HPDE6-E6E7 (cell line): Measurements from ENCODE around the gene SIRT7.

Source experiments
- DNase-seq: peaks from one replicate; pipeline ENCODE4 v3.0.0; 2011; ENCODE audit warnings: missing footprints; ENCODE audit errors: extremely low spot score

Gene SIRT7

GRCh38 chr17:81905993-81906392, 12.0 kb downstream of the SIRT7 start:
- DNase-seq = no peak

- DNase-seq = no peak
Observed at GRCh38 chr17:81905424-81905875, 12.5 kb downstream of the SIRT7 start.

GRCh38 chr17:81904600-81905423, 13.2 kb downstream of the SIRT7 start:
- no peak for DNase-seq

GRCh38 chr17:81903896-81904599, 13.9 kb downstream of the SIRT7 start:
- no peak for DNase-seq

GRCh38 chr17:81903415-81903831, 14.6 kb downstream of the SIRT7 start:
- no peak for DNase-seq

GRCh38 chr17:81902653-81903414, 15.1 kb downstream of the SIRT7 start:
- DNase-seq = no peak

- no peak for DNase-seq
Observed at GRCh38 chr17:81902023-81902652, 15.8 kb downstream of the SIRT7 start, which contains the start of gene NPB. Gene NPB, plus strand, starts transcription at chr17:81902238. Its CDS starts 40 bp downstream, at chr17:81902278.

- no peak for DNase-seq
Observed at GRCh38 chr17:81901167-81902022, 16.6 kb downstream of the SIRT7 start.

GRCh38 chr17:81900181-81900820, 17.7 kb downstream of the SIRT7 start:
- DNase-seq = no peak

- no peak for DNase-seq
Observed at GRCh38 chr17:81899514-81900166, 18.3 kb downstream of the SIRT7 start.

- DNase-seq = no peak
Observed at GRCh38 chr17:81898885-81899284, 19.1 kb downstream of the SIRT7 start.

- DNase-seq = peak; percentile 80
Observed at GRCh38 chr17:81898029-81898866, 19.7 kb downstream of the SIRT7 start.

- no peak for DNase-seq
Observed at GRCh38 chr17:81895400-81895799, 22.6 kb downstream of the SIRT7 start.

- DNase-seq = no peak
Observed at GRCh38 chr17:81891303-81891552, 26.7 kb downstream of the SIRT7 start.

- no peak for DNase-seq
Observed at GRCh38 chr17:81890447-81891302, 27.3 kb downstream of the SIRT7 start.

- no peak for DNase-seq
Observed at GRCh38 chr17:81889602-81890001, 28.4 kb downstream of the SIRT7 start.

GRCh38 chr17:81888988-81889595, 28.9 kb downstream of the SIRT7 start:
- DNase-seq = no peak
